GM12878 (cell line): Measurements from ENCODE around the gene PTPRN2. TPM values are rescaled to one million over a fixed set of nuclear protein-coding genes. Genes with fewer than 3 reads are reported as not detected.
A peak's percentile ranks its signal among the peaks of the same experiment; 100 is the strongest.

Source experiments
- ATAC-seq: fragments of 200-7000 bp; cut with Tn5 transposase; 3 replicates; pipeline ENCODE4 v1.9.1; 2020; ENCODE audit warnings: mild to moderate bottlenecking, moderate library complexity
- BruUV-seq: library from RNA; stranded (reverse); fragments of 400-500 nt; replicated peaks from 2 replicates; lab custom pipeline; 2021; lab: Mats Ljungman, UMichigan
- CTCF ChIA-PET: fragments of 300-600 bp; sonication (Branson Sonifier 250); formaldehyde crosslinking; extraction: SDS; loops from one replicate; lab custom pipeline; 2021; ENCODE audit warnings: inconsistent platforms; lab: Yijun Ruan, JAX
- POLR2A ChIA-PET: fragments of 350-600 bp; formaldehyde crosslinking; extraction: SDS; loops from one replicate; lab custom pipeline; 2021; ENCODE audit warnings: inconsistent platforms; lab: Charles Lee
- RAD21 ChIA-PET: fragments of 300-600 bp; sonication (Branson Sonifier 250); formaldehyde crosslinking; loops from one replicate; lab custom pipeline; 2023; ENCODE audit warnings: antibody characterized with exemption; ENCODE audit not compliant: unreplicated experiment; lab: Charles Lee
- SMC1A ChIA-PET: fragments of 300-600 bp; sonication (Branson Sonifier 250); formaldehyde crosslinking; loops from one replicate; lab custom pipeline; 2023; ENCODE audit not compliant: unreplicated experiment, uncharacterized antibody; lab: Charles Lee
- DNase-seq: peaks from one replicate; pipeline ENCODE4 v3.0.0-alpha.2; 2011; ENCODE audit warnings: low read depth, low spot score
- FAIRE-seq: peaks from 3 replicates; lab custom pipeline; 2011; peaks lifted over from hg19 to GRCh38; lab: Jason Lieb, UNC
- H2AFZ ChIP-seq: 2 replicates; pipeline ENCODE4 v1.6.0; 2011; ENCODE audit warnings: low read depth, low read length, control low read depth; ENCODE audit not compliant: control insufficient read depth
- H3K27ac ChIP-seq: 2 replicates; pipeline ENCODE4 v1.5.1; 2011; ENCODE audit warnings: control low read depth; ENCODE audit not compliant: control insufficient read depth, insufficient read depth
- H3K27me3 ChIP-seq, 2 experiments: replicated peaks in 1 of 2; 2 replicates each; pipeline versions ENCODE4 v1.6.0 to v1.6.1; 2011; ENCODE audit warnings: low read length in 1 of 2; ENCODE audit not compliant: control insufficient read depth in 2 of 2, insufficient read depth in 2 of 2
- H3K36me3 ChIP-seq, 2 experiments: 2 replicates each; pipeline ENCODE4 v1.5.1; 2011; ENCODE audit warnings: low read length in 1 of 2; ENCODE audit not compliant: control insufficient read depth in 2 of 2, insufficient read depth in 2 of 2
- H3K4me1 ChIP-seq: 2 replicates; pipeline ENCODE4 v1.6.1; 2011; ENCODE audit warnings: mild to moderate bottlenecking, low read length, moderate library complexity, mixed read lengths; ENCODE audit not compliant: control insufficient read depth, insufficient read depth
- H3K4me2 ChIP-seq: 2 replicates; pipeline ENCODE4 v1.6.0; 2011; ENCODE audit warnings: control low read depth; ENCODE audit not compliant: control insufficient read depth, insufficient read depth
- H3K4me3 ChIP-seq: fragments of 200-600 bp; sonication (generic); 2 replicates; pipeline ENCODE4 v1.5.1; 2016
- H3K79me2 ChIP-seq: 2 replicates; pipeline ENCODE4 v1.6.0; 2011; ENCODE audit warnings: low read length; ENCODE audit not compliant: control insufficient read depth, insufficient read depth
- H3K9ac ChIP-seq: 2 replicates; pipeline ENCODE4 v1.8.0; 2011; ENCODE audit warnings: low read length, control low read depth, mixed read lengths; ENCODE audit not compliant: control insufficient read depth, insufficient read depth
- H3K9me3 ChIP-seq: replicated peaks from 3 replicates; pipeline ENCODE4 v1.5.1; 2011; ENCODE audit warnings: mild to moderate bottlenecking, low read length; ENCODE audit not compliant: control insufficient read depth, insufficient read depth
- H4K20me1 ChIP-seq: 2 replicates; pipeline ENCODE4 v1.6.0; 2011; ENCODE audit not compliant: control insufficient read depth, insufficient read depth
- BACH1 ChIP-seq: fragments of 450-650 bp; IDR thresholded peaks from 2 replicates; pipeline ENCODE4 v1.6.1; 2017; ENCODE audit warnings: mild to moderate bottlenecking, borderline replicate concordance
- CBFB ChIP-seq: IDR thresholded peaks from 2 replicates; pipeline ENCODE4 v1.6.1; 2016; ENCODE audit warnings: antibody characterized with exemption, low read depth
- MTA3 ChIP-seq: IDR thresholded peaks from 2 replicates; pipeline ENCODE4 v1.6.1; 2012; ENCODE audit warnings: low read length, inconsistent platforms, borderline replicate concordance
- NR2C2 ChIP-seq: IDR thresholded peaks from 2 replicates; pipeline ENCODE4 v1.6.1; 2011; ENCODE audit warnings: borderline replicate concordance, low read depth; ENCODE audit not compliant: control insufficient read depth, insufficient read length
- RAD21 ChIP-seq: IDR thresholded peaks from 2 replicates; pipeline ENCODE4 v1.6.1; 2011; ENCODE audit warnings: mild to moderate bottlenecking, low read depth, low read length, moderate library complexity; ENCODE audit not compliant: insufficient read depth
- RCOR1 ChIP-seq: conservative IDR thresholded peaks from 2 replicates; pipeline ENCODE4 v1.6.1; 2012; ENCODE audit warnings: low read depth, low read length, improper control_type of control experiment
- YBX1 ChIP-seq: fragments of 450-650 bp; IDR thresholded peaks from 2 replicates; pipeline ENCODE4 v1.6.1; 2016; ENCODE audit warnings: antibody characterized with exemption
- ZZZ3 ChIP-seq: IDR thresholded peaks from 2 replicates; pipeline ENCODE4 v1.6.1; 2011; ENCODE audit warnings: low read depth; ENCODE audit not compliant: control insufficient read depth, insufficient read length
- WGBS: methylation state at CpG from one replicate; pipeline ENCODE4 v1.1.6; 2016; ENCODE audit warnings: low lambda C conversion rate; ENCODE audit not compliant: insufficient replicate concordance, insufficient coverage; ENCODE audit errors: missing lambda C conversion rate; 5-methylcytosine and 5-hydroxymethylcytosine counted together
- in situ Hi-C: fragments of 300-500 bp; cut with MboI; formaldehyde crosslinking; loops from 9 replicates; pipeline ENCODE4 v1.14.3; 2018; ENCODE audit warnings: mixed read lengths
- intact Hi-C: fragments of 100-400 bp; cut with micrococcal nuclease; formaldehyde crosslinking; loops from one replicate; pipeline ENCODE4 v1.14.2; 2022; ENCODE audit not compliant: unreplicated experiment
- polyA plus RNA-seq, 11 experiments: library from polyadenylated mRNA; depleted of rRNA in 4 of 11; unstranded in 6 of 11; stranded (reverse) in 5 of 11; fragments of >200 nt; fragmentation: Nextera tagmentation in 4 of 11; fragmentation: Illumina TruSeq in 1 of 11; extraction: Ambion mirVana in 4 of 11; extraction: Trizol in 1 of 11; gene quantifications; 1 replicate in 1 of 11; 2 replicates in 10 of 11; pipeline versions ENCODE4 v1.2.1 to v1.2.3, GENCODE V29; 2011 to 2016; ENCODE audit warnings: inconsistent platforms in 2 of 11, missing spikeins in 2 of 11, low read depth in 1 of 11
- total RNA-seq, 4 experiments: library from RNA; depleted of rRNA in 3 of 4; stranded (reverse); fragments of >200 nt in 3 of 4; fragmentation: Illumina TruSeq in 1 of 4; extraction: Trizol in 1 of 4; gene quantifications; 2 replicates each; pipeline versions ENCODE4 v1.2.1 to v1.2.3, GENCODE V29; 2013 to 2021
- TF ChIP-seq, protein P1 (sequence below): IDR thresholded peaks from 2 replicates; pipeline ENCODE4 v1.6.1; 2012; ENCODE audit warnings: low read length, inconsistent platforms
- TF ChIP-seq, protein P2 (sequence below): fragments of 450-650 bp; IDR thresholded peaks from 2 replicates; pipeline ENCODE4 v1.6.1; 2018; ENCODE audit warnings: mild to moderate bottlenecking, low read depth, moderate library complexity; ENCODE audit not compliant: partially characterized antibody
- TF ChIP-seq, protein P3 (sequence below): IDR thresholded peaks from 2 replicates; pipeline ENCODE4 v1.6.1; 2012; ENCODE audit warnings: low read depth, low read length, improper control_type of control experiment

PTPRN2 gene
- total and polyA plus RNA-seq, 10 of the 15 experiments (the other 5 are each of a cell fraction or from before 2014, with no cell fraction given), result 5.4 TPM; not detected in 9

DNA sequence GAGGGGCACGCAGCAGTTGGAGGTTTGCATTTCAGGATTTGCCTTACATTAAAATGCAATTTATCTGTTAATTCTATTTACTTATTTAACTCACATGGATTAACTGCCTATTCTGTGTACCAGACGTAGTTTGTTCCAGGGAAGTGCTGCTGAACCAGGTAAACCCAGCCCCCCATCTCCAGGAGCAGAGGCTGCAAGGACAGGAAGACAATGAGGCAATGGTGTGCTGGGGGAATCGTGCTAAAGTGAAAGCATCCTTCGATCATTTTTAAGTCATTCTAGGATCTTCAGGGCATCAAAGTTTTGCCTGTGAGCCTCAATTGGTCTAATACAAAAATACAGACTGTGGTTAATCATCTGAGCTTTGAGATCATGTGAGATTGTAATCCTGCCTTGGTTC is 1084.4 kb downstream of the PTPRN2 start (continued):
- TF ChIP-seq, protein P1, sequence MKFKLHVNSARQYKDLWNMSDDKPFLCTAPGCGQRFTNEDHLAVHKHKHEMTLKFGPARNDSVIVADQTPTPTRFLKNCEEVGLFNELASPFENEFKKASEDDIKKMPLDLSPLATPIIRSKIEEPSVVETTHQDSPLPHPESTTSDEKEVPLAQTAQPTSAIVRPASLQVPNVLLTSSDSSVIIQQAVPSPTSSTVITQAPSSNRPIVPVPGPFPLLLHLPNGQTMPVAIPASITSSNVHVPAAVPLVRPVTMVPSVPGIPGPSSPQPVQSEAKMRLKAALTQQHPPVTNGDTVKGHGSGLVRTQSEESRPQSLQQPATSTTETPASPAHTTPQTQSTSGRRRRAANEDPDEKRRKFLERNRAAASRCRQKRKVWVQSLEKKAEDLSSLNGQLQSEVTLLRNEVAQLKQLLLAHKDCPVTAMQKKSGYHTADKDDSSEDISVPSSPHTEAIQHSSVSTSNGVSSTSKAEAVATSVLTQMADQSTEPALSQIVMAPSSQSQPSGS, result no peak
- TF ChIP-seq NR2C2 (no peak), CBFB (no peak), MTA3 (no peak), RCOR1 (no peak)
- TF ChIP-seq, protein P2, sequence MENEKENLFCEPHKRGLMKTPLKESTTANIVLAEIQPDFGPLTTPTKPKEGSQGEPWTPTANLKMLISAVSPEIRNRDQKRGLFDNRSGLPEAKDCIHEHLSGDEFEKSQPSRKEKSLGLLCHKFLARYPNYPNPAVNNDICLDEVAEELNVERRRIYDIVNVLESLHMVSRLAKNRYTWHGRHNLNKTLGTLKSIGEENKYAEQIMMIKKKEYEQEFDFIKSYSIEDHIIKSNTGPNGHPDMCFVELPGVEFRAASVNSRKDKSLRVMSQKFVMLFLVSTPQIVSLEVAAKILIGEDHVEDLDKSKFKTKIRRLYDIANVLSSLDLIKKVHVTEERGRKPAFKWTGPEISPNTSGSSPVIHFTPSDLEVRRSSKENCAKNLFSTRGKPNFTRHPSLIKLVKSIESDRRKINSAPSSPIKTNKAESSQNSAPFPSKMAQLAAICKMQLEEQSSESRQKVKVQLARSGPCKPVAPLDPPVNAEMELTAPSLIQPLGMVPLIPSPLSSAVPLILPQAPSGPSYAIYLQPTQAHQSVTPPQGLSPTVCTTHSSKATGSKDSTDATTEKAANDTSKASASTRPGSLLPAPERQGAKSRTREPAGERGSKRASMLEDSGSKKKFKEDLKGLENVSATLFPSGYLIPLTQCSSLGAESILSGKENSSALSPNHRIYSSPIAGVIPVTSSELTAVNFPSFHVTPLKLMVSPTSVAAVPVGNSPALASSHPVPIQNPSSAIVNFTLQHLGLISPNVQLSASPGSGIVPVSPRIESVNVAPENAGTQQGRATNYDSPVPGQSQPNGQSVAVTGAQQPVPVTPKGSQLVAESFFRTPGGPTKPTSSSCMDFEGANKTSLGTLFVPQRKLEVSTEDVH, result no peak

DNA sequence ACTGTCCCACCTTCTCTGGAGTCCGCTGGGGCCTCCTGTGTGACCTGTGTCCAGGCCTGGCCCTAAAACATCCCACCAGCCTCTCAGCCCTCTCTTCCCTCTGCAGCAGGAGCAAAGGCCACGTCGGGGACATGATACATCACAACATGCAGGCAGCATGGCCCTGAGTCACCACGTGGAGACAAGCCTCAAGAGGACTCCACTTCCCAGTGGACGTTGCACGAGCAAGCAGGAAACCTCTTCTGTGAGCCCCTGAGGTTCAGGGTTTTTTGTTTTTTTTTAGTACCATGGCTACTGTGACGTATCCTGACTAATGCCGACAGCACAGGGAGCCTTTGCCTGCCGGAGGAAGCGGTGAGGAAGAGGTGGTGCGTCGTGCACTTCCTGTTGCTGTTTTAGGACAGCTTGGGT is 1084.9 kb downstream of the PTPRN2 start:
- DNase-seq, result no peak
- in situ Hi-C loops, result no loop called here
- no peak overlapping the region for H3K27ac ChIP-seq
- no peaks in the 10 kb centered on the region for H4K20me1 ChIP-seq
- no TSS peak for BruUV-seq
- H3K9ac ChIP-seq, result no peak overlapping the region
- H2AFZ ChIP-seq, result peak overlapping the region; percentile 21; the same call in 1 of the 2 replicates
- H3K4me3 ChIP-seq, result no peak overlapping the region
- H3K4me1 ChIP-seq, result no peaks in the 10 kb centered on the region
- TF ChIP-seq, protein P3, sequence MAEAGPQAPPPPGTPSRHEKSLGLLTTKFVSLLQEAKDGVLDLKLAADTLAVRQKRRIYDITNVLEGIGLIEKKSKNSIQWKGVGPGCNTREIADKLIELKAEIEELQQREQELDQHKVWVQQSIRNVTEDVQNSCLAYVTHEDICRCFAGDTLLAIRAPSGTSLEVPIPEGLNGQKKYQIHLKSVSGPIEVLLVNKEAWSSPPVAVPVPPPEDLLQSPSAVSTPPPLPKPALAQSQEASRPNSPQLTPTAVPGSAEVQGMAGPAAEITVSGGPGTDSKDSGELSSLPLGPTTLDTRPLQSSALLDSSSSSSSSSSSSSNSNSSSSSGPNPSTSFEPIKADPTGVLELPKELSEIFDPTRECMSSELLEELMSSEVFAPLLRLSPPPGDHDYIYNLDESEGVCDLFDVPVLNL, result no peak
- TF ChIP-seq ZZZ3 (no peak), RAD21 (no peak), BACH1 (no peak), YBX1 (no peak)
- ATAC-seq, result 0 out of 3 replicates have a peak, but pooled peaks have one; percentile 16
- ChIA-PET CTCF (no interaction called here), SMC1A (no interaction called here), POLR2A (no interaction called here), RAD21 (no interaction called here)
- no peaks in the 10 kb centered on the region for H3K79me2 ChIP-seq
- no peaks in the 10 kb centered on the region for H3K36me3 ChIP-seq
- no peaks in the 10 kb centered on the region for H3K27me3 ChIP-seq
- 10% methylated on average over 12 of the region's 12 CpGs for WGBS
- no peak for FAIRE-seq
- intact Hi-C loops, result no loop called here
- no peaks in the 10 kb centered on the region; the same call in 2 of the 3 replicates for H3K9me3 ChIP-seq
- no peak overlapping the region for H3K4me2 ChIP-seq
